HCT116 (cell line): ENCODE data around the gene DLEC1. TPM values are rescaled to one million over a fixed set of nuclear protein-coding genes. Genes with fewer than 3 reads are reported as not detected.
A peak's percentile ranks its signal among the peaks of the same experiment; 100 is the strongest.

Experiments
- ATAC-seq: fragments of 200-7000 bp; cut with Tn5 transposase; 2 replicates; pipeline ENCODE4 v1.9.1; 2020; ENCODE audit warnings: mild to moderate bottlenecking, moderate library complexity
- BruUV-seq: library from RNA; stranded (reverse); fragments of 400-500 nt; replicated peaks from 2 replicates; lab custom pipeline; 2021; lab: Mats Ljungman, UMichigan
- CTCF ChIA-PET: fragments of 300-600 bp; sonication (Branson Sonifier 250); formaldehyde crosslinking; loops from one replicate; lab custom pipeline; 2021; ENCODE audit warnings: antibody characterized with exemption; lab: Charles Lee
- POLR2A ChIA-PET: fragments of 300-600, 350-600 bp; sonication (Branson Sonifier 250); formaldehyde crosslinking; loops from one replicate; lab custom pipeline; 2021; ENCODE audit warnings: antibody characterized with exemption; lab: Charles Lee
- RAD21 ChIA-PET, 2 experiments: fragments of 300-600 bp; sonication (Branson Sonifier 250); formaldehyde crosslinking; loops; one replicate each; lab custom pipeline; 2023; ENCODE audit warnings: low total read pairs in 2 of 2; ENCODE audit not compliant: uncharacterized antibody in 2 of 2, unreplicated experiment in 2 of 2, low non-redundant PET in 1 of 2; lab: Charles Lee
- DNase-seq: peaks from one replicate; pipeline ENCODE4 v3.0.0-alpha.2; 2010; ENCODE audit warnings: low read depth, low spot score
- H2AFZ ChIP-seq: fragments of 200-600 bp; shearing (Covaris generic), sonication (generic); 2 replicates; pipeline ENCODE4 v1.6.1; 2017; ENCODE audit warnings: low read depth, mixed run types, mixed read lengths, antibody characterized with exemption, low read length; ENCODE audit not compliant: poor library complexity, severe bottlenecking
- H3K27ac ChIP-seq: 2 replicates; pipeline ENCODE4 v1.5.1; 2012; ENCODE audit warnings: low read depth, low read length
- H3K27me3 ChIP-seq: fragments of 200-600 bp; sonication (generic); 2 replicates; pipeline ENCODE4 v1.6.1; 2016; ENCODE audit warnings: mixed run types, low read length, mixed read lengths; ENCODE audit not compliant: insufficient read depth
- H3K36me3 ChIP-seq, 2 experiments: fragments of 200-500 bp in 1 of 2; fragments of 200-600 bp in 1 of 2; sonication (Bioruptor generic) in 1 of 2; sonication (generic) in 1 of 2; 2 replicates each; pipeline versions ENCODE4 v1.5.1 to v1.6.1; 2014 to 2016; ENCODE audit warnings: low read length in 2 of 2, inconsistent platforms in 1 of 2, mixed read lengths in 1 of 2, mixed run types in 1 of 2; ENCODE audit not compliant: insufficient read depth in 2 of 2, control insufficient read depth in 1 of 2
- H3K4me1 ChIP-seq, 2 experiments: fragments of 200-600 bp in 1 of 2; sonication (generic) in 1 of 2; 2 replicates each; pipeline versions ENCODE4 v1.5.1 to v1.6.1; 2012 to 2017; ENCODE audit warnings: low read length in 2 of 2, inconsistent platforms in 1 of 2, mild to moderate bottlenecking in 1 of 2, mixed read lengths in 1 of 2, mixed run types in 1 of 2, moderate library complexity in 1 of 2; ENCODE audit not compliant: insufficient read depth in 2 of 2, control insufficient read depth in 1 of 2
- H3K4me2 ChIP-seq: fragments of 200-600 bp; sonication (generic); 2 replicates; pipeline ENCODE4 v1.6.1; 2017; ENCODE audit warnings: mixed run types, low read length, mixed read lengths
- H3K4me3 ChIP-seq, 2 experiments: fragments of 200-600 bp in 1 of 2; sonication (generic) in 1 of 2; replicated peaks in 1 of 2; 2 replicates each; pipeline ENCODE4 v1.5.1; 2011 to 2016; ENCODE audit warnings: low read length in 2 of 2, control low read depth in 1 of 2, low read depth in 1 of 2, mild to moderate bottlenecking in 1 of 2, mixed read lengths in 1 of 2, mixed run types in 1 of 2
- H3K79me2 ChIP-seq: fragments of 200-600 bp; sonication (generic); 2 replicates; pipeline ENCODE4 v1.6.1; 2017; ENCODE audit warnings: mild to moderate bottlenecking, mixed run types, low read length, moderate library complexity, mixed read lengths; ENCODE audit not compliant: insufficient read depth
- H3K9ac ChIP-seq: fragments of 200-600 bp; sonication (generic); 2 replicates; pipeline ENCODE4 v1.6.1; 2016; ENCODE audit warnings: low read length, mixed read lengths
- H3K9me2 ChIP-seq: fragments of 200-600 bp; sonication (generic), shearing (Covaris generic); 2 replicates; pipeline ENCODE4 v1.6.1; 2017; ENCODE audit warnings: mixed run types, mild to moderate bottlenecking, moderate library complexity; ENCODE audit not compliant: insufficient read depth
- H3K9me3 ChIP-seq, 2 experiments: fragments of 200-500 bp in 1 of 2; fragments of 200-600 bp in 1 of 2; sonication (Bioruptor generic) in 1 of 2; sonication (generic) in 1 of 2; 2 replicates each; pipeline ENCODE4 v1.6.1; 2014 to 2017; ENCODE audit warnings: low read length in 2 of 2, mixed read lengths in 2 of 2, inconsistent platforms in 1 of 2, low read depth in 1 of 2, mild to moderate bottlenecking in 1 of 2, mixed run types in 1 of 2, moderate library complexity in 1 of 2; ENCODE audit not compliant: control insufficient read depth in 1 of 2, insufficient read depth in 1 of 2
- H4K20me1 ChIP-seq: fragments of 200-600 bp; sonication (generic), shearing (Covaris generic); 2 replicates; pipeline ENCODE4 v1.6.1; 2017; ENCODE audit warnings: mixed run types, mild to moderate bottlenecking, moderate library complexity; ENCODE audit not compliant: insufficient read depth
- ATF3 ChIP-seq: IDR thresholded peaks from 2 replicates; pipeline ENCODE4 v1.6.1; 2012
- ELF1 ChIP-seq: IDR thresholded peaks from 2 replicates; pipeline ENCODE4 v1.6.1; 2012; ENCODE audit warnings: low read depth, borderline replicate concordance
- EZH2 ChIP-seq: fragments of 200-600 bp; sonication (generic); IDR thresholded peaks from 2 replicates; pipeline ENCODE4 v1.6.1; 2017; ENCODE audit warnings: antibody characterized with exemption, mixed run types
- POLR2A ChIP-seq: IDR thresholded peaks from 2 replicates; pipeline ENCODE4 v1.7.0; 2011; ENCODE audit warnings: borderline replicate concordance; ENCODE audit not compliant: insufficient read depth, insufficient read length; ENCODE audit errors: extremely low read depth
- RAD21 ChIP-seq: IDR thresholded peaks from 2 replicates; pipeline ENCODE4 v1.6.1; 2012; ENCODE audit warnings: low read depth, mild to moderate bottlenecking
- SIN3A ChIP-seq: IDR thresholded peaks from 2 replicates; pipeline ENCODE4 v1.6.1; 2012; ENCODE audit warnings: low read depth
- SP1 ChIP-seq: IDR thresholded peaks from 2 replicates; pipeline ENCODE4 v1.6.1; 2012; ENCODE audit warnings: low read depth
- TCF7L2 ChIP-seq: IDR thresholded peaks from 2 replicates; pipeline ENCODE4 v1.7.0; 2011; ENCODE audit warnings: borderline replicate concordance, inconsistent platforms; ENCODE audit not compliant: insufficient read depth, insufficient read length; ENCODE audit errors: extremely low read depth
- YY1 ChIP-seq: IDR thresholded peaks from 2 replicates; pipeline ENCODE4 v1.6.1; 2011; ENCODE audit warnings: low read length, low read depth, moderate library complexity, mild to moderate bottlenecking; ENCODE audit not compliant: insufficient replicate concordance; ENCODE audit errors: extremely low read depth
- ZBTB33 ChIP-seq: IDR thresholded peaks from 2 replicates; pipeline ENCODE4 v1.6.1; 2011; ENCODE audit warnings: mild to moderate bottlenecking, low read length, moderate library complexity; ENCODE audit not compliant: insufficient replicate concordance; ENCODE audit errors: extremely low read depth
- ZFX ChIP-seq: fragments of 450-650 bp; IDR thresholded peaks from 2 replicates; pipeline ENCODE4 v1.6.1; 2017
- ZNF274 ChIP-seq: fragments of 200-500 bp; sonication (Bioruptor generic); IDR thresholded peaks from 2 replicates; pipeline ENCODE4 v1.6.1; 2014; ENCODE audit warnings: mild to moderate bottlenecking, low read depth, low read length, inconsistent platforms
- intact Hi-C: fragments of 100-400 bp; cut with micrococcal nuclease; formaldehyde crosslinking; loops from 2 replicates; pipeline ENCODE4 v1.10.0; 2022
- total RNA-seq: library from RNA; stranded (reverse); gene quantifications from one replicate; pipeline ENCODE4 v1.2.1, GENCODE V29; 2021; ENCODE audit not compliant: unreplicated experiment

The DLEC1 gene
- total RNA-seq, 1 experiment from 2014 or later: 0.61 TPM

GRCh38 chr3:38163841-38164642 is 125.0 kb downstream of the DLEC1 start:
- POLR2A ChIA-PET: interaction anchor here (1.0 to 2.4 kb wide), 8 partner anchors 8 to 27 kb away, joined by 3 to 19 read pairs (median 4); partner anchors contain the start of genes ACAA1 and MYD88
- peak overlapping the region; percentile 88 to 92 for H3K4me3 ChIP-seq
- H3K9me2 ChIP-seq: no peaks in the 10 kb centered on the region
- peak overlapping the region; percentile 90 for H3K27ac ChIP-seq
- H3K4me2 ChIP-seq: peak overlapping the region; percentile 77
- H3K36me3 ChIP-seq: no peaks in the 10 kb centered on the region
- no peak for ATAC-seq
- H2AFZ ChIP-seq: no peak overlapping the region
- TF ChIP-seq ZNF274 (no peak), SP1 (no peak), EZH2 (no peak), RAD21 (no peak), SIN3A (no peak), ZBTB33 (no peak), ZFX (no peak), TCF7L2 (no peak), ELF1 (no peak), POLR2A (no peak), YY1 (no peak), ATF3 (no peak)
- peak overlapping the region; percentile 94 for H3K9ac ChIP-seq
- peaks cover 6 to 41% of the 10 kb centered on the region in 2 experiments; a peak in 3 of 4 replicates for H3K4me1 ChIP-seq
- peaks cover 4% of the 10 kb centered on the region; the same call in 1 of the 2 replicates for H4K20me1 ChIP-seq
- no peaks in the 10 kb centered on the region for H3K27me3 ChIP-seq
- intact Hi-C loops: loop anchor here (2.0 kb wide), 1 partner anchor 27 kb away; the partner anchor contains the start of gene ACAA1
- peaks cover 37% of the 10 kb centered on the region for H3K79me2 ChIP-seq
- no peaks in the 10 kb centered on the region for H3K9me3 ChIP-seq
- no TSS peak for BruUV-seq
- CTCF ChIA-PET: interaction anchor here (1.0 to 2.0 kb wide), 6 partner anchors 10 to 183 kb away, joined by 3 to 10 read pairs (median 7); partner anchors contain the start of genes ACAA1 and XYLB
- RAD21 ChIA-PET: no interaction called here
- no peak for DNase-seq
